KMS-11 (cell line): Measurements from ENCODE around the gene PDZRN4.

Experiments
- H2AFZ ChIP-seq: fragments of 200-600 bp; sonication (generic); 2 replicates; pipeline ENCODE4 v1.6.1; 2016; ENCODE audit warnings: antibody characterized with exemption, mixed run types, low read depth
- H3K27ac ChIP-seq: fragments of 200-600 bp; sonication (generic); 2 replicates; pipeline ENCODE4 v1.6.1; 2016; ENCODE audit warnings: mild to moderate bottlenecking, mixed run types
- H3K27me3 ChIP-seq: fragments of 200-600 bp; sonication (generic); 2 replicates; pipeline ENCODE4 v1.6.1; 2017; ENCODE audit warnings: mild to moderate bottlenecking, low read depth, mixed run types, moderate library complexity; ENCODE audit not compliant: insufficient read depth
- H3K36me3 ChIP-seq: fragments of 200-600 bp; sonication (generic); 2 replicates; pipeline ENCODE4 v1.6.1; 2017; ENCODE audit warnings: mild to moderate bottlenecking, mixed run types; ENCODE audit not compliant: insufficient read depth
- H3K4me1 ChIP-seq: fragments of 200-600 bp; sonication (generic); 2 replicates; pipeline ENCODE4 v1.6.1; 2016; ENCODE audit warnings: mild to moderate bottlenecking, low read depth, mixed run types; ENCODE audit not compliant: poor library complexity, severe bottlenecking
- H3K4me2 ChIP-seq: fragments of 200-600 bp; sonication (generic); 2 replicates; pipeline ENCODE4 v1.7.0; 2016; ENCODE audit warnings: mild to moderate bottlenecking, mixed run types
- H3K4me3 ChIP-seq: fragments of 200-600 bp; sonication (generic); IDR thresholded peaks from 2 replicates; pipeline ENCODE4 v1.6.1; 2017; ENCODE audit warnings: low read depth, low read length, mixed read lengths; ENCODE audit not compliant: insufficient read depth
- H3K79me2 ChIP-seq: fragments of 200-600 bp; sonication (generic); 2 replicates; pipeline ENCODE4 v1.6.1; 2016; ENCODE audit warnings: low read depth, mixed run types; ENCODE audit not compliant: insufficient read depth
- H3K9ac ChIP-seq: fragments of 200-600 bp; sonication (generic); 2 replicates; pipeline ENCODE4 v1.6.1; 2016; ENCODE audit warnings: mild to moderate bottlenecking, mixed run types
- H4K20me1 ChIP-seq: fragments of 200-600 bp; sonication (generic); 2 replicates; pipeline ENCODE4 v1.6.1; 2016; ENCODE audit warnings: mild to moderate bottlenecking, mixed run types; ENCODE audit not compliant: insufficient read depth
- CTCF ChIP-seq: fragments of 200-600 bp; sonication (generic); conservative IDR thresholded peaks from 2 replicates; pipeline ENCODE4 v1.6.1; 2017; ENCODE audit warnings: low read depth, mild to moderate bottlenecking, antibody characterized with exemption, low read length, moderate library complexity, mixed read lengths

Gene PDZRN4

GRCh38 chr12:41563051-41563450 is 374.9 kb downstream of the PDZRN4 start:
- no peak overlapping the region for H3K9ac ChIP-seq
- H3K4me2 ChIP-seq, result no peak overlapping the region
- no peak overlapping the region for H2AFZ ChIP-seq
- H4K20me1 ChIP-seq, result no peaks in the 10 kb centered on the region
- H3K27ac ChIP-seq, result no peak overlapping the region
- no peaks in the 10 kb centered on the region for H3K4me1 ChIP-seq
- no peak overlapping the region for H3K4me3 ChIP-seq
- no peaks in the 10 kb centered on the region for H3K27me3 ChIP-seq
- no peak for TF ChIP-seq CTCF
- no peaks in the 10 kb centered on the region for H3K36me3 ChIP-seq
- H3K79me2 ChIP-seq, result no peaks in the 10 kb centered on the region

GRCh38 chr12:41564816-41565215 is 376.7 kb downstream of the PDZRN4 start:
- Histone ChIP-seq H2AFZ (no peak overlapping the region), H3K27ac (no peak overlapping the region), H3K4me1 (no peaks in the 10 kb centered on the region), H3K4me2 (no peak overlapping the region), H3K79me2 (no peaks in the 10 kb centered on the region), H4K20me1 (no peaks in the 10 kb centered on the region), H3K36me3 (no peaks in the 10 kb centered on the region), H3K9ac (no peak overlapping the region), H3K27me3 (no peaks in the 10 kb centered on the region), H3K4me3 (no peak overlapping the region)
- TF ChIP-seq CTCF, result no peak

- H4K20me1 ChIP-seq, result no peaks in the 10 kb centered on the region
- no peaks in the 10 kb centered on the region for H3K4me1 ChIP-seq
- H2AFZ ChIP-seq, result no peak overlapping the region
- no peaks in the 10 kb centered on the region for H3K36me3 ChIP-seq
- H3K27me3 ChIP-seq, result no peaks in the 10 kb centered on the region
- no peaks in the 10 kb centered on the region for H3K79me2 ChIP-seq
- no peak overlapping the region for H3K9ac ChIP-seq
- H3K4me2 ChIP-seq, result no peak overlapping the region
- TF ChIP-seq CTCF, result no peak
- H3K4me3 ChIP-seq, result no peak overlapping the region
- H3K27ac ChIP-seq, result no peak overlapping the region
Measured at GRCh38 chr12:41566703-41567102, 378.6 kb downstream of the PDZRN4 start.

GRCh38 chr12:41573445-41573844 is 385.3 kb downstream of the PDZRN4 start:
- H4K20me1 ChIP-seq, result no peaks in the 10 kb centered on the region
- H3K9ac ChIP-seq, result no peak overlapping the region
- no peak overlapping the region for H3K4me2 ChIP-seq
- H3K4me3 ChIP-seq, result no peak overlapping the region
- no peak overlapping the region for H3K27ac ChIP-seq
- H3K79me2 ChIP-seq, result no peaks in the 10 kb centered on the region
- H3K36me3 ChIP-seq, result no peaks in the 10 kb centered on the region
- H2AFZ ChIP-seq, result no peak overlapping the region
- no peaks in the 10 kb centered on the region for H3K4me1 ChIP-seq
- H3K27me3 ChIP-seq, result no peaks in the 10 kb centered on the region
- no peak for TF ChIP-seq CTCF

- H3K27me3 ChIP-seq, result no peaks in the 10 kb centered on the region
- TF ChIP-seq CTCF, result no peak
- H3K4me1 ChIP-seq, result no peaks in the 10 kb centered on the region
- no peaks in the 10 kb centered on the region for H3K79me2 ChIP-seq
- no peak overlapping the region for H3K9ac ChIP-seq
- no peak overlapping the region for H3K4me2 ChIP-seq
- no peaks in the 10 kb centered on the region for H3K36me3 ChIP-seq
- no peak overlapping the region for H3K27ac ChIP-seq
- H2AFZ ChIP-seq, result no peak overlapping the region
- H3K4me3 ChIP-seq, result no peak overlapping the region
- no peaks in the 10 kb centered on the region for H4K20me1 ChIP-seq
Measured at GRCh38 chr12:41576925-41577324, 388.8 kb downstream of the PDZRN4 start.
